Measurements from ENCODE around the gene POGLUT2.
"Not testable (repeated sequence)": the region's sequence is repeated elsewhere in the genome, so short reads cannot be mapped to it uniquely, and the experiment has no call there.

POGLUT2 gene

GRCh38 chr13:102800145-102801041 lies 1.6 kb upstream of the POGLUT2 start:
- DNase-seq = peak; percentile 31

GRCh38 chr13:102799426-102800144 lies 809 bp upstream of the POGLUT2 start:
- no peak for DNase-seq

- DNase-seq = no peak
Measured at GRCh38 chr13:102793611-102794355, 5.0 kb downstream of the POGLUT2 start.

GRCh38 chr13:102792396-102792795 lies 6.4 kb downstream of the POGLUT2 start:
- DNase-seq = no peak

GRCh38 chr13:102788683-102789082 lies 10.1 kb downstream of the POGLUT2 start:
- no peak for DNase-seq

GRCh38 chr13:102784483-102784882 lies 14.3 kb downstream of the POGLUT2 start:
- DNase-seq = no peak

- no peak for DNase-seq
Measured at GRCh38 chr13:102781591-102781990, 17.2 kb downstream of the POGLUT2 start.

- not testable (repeated sequence) for DNase-seq
Measured at GRCh38 chr13:102780656-102781055, 18.1 kb downstream of the POGLUT2 start.

GRCh38 chr13:102779436-102780159 lies 19.2 kb downstream of the POGLUT2 start:
- DNase-seq = no peak

- DNase-seq = no peak
Measured at GRCh38 chr13:102777736-102778135, 21.0 kb downstream of the POGLUT2 start.

- DNase-seq = no peak
Measured at GRCh38 chr13:102776271-102776670, 22.5 kb downstream of the POGLUT2 start.

- no peak for DNase-seq
Measured at GRCh38 chr13:102774591-102775520, 23.9 kb downstream of the POGLUT2 start.

- DNase-seq = no peak
Measured at GRCh38 chr13:102774214-102774568, 24.6 kb downstream of the POGLUT2 start.

- peak; percentile 70 for DNase-seq
Measured at GRCh38 chr13:102773441-102774213, 25.1 kb downstream of the POGLUT2 start, which contains the start of gene TEX30. Gene TEX30, minus strand, starts transcription at chr13:102773786. Its CDS starts 3,760 bp downstream, at chr13:102770026.

GRCh38 chr13:102772042-102772425 lies 26.7 kb downstream of the POGLUT2 start:
- DNase-seq = no peak

GRCh38 chr13:102771298-102772041 lies 27.3 kb downstream of the POGLUT2 start:
- DNase-seq = no peak

GRCh38 chr13:102770435-102770834 lies 28.3 kb downstream of the POGLUT2 start:
- no peak for DNase-seq

- no peak for DNase-seq
Measured at GRCh38 chr13:102769679-102770078, 29.1 kb downstream of the POGLUT2 start.

- no peak for DNase-seq
Measured at GRCh38 chr13:102768909-102769308, 29.9 kb downstream of the POGLUT2 start.

- DNase-seq = no peak
Measured at GRCh38 chr13:102763741-102764140, 35.0 kb downstream of the POGLUT2 start.
